Measurements from ENCODE around the gene AIRE. TPM values are rescaled to one million over a fixed set of nuclear protein-coding genes. Genes with fewer than 3 reads are reported as not detected.

The AIRE gene
- total and polyA plus RNA-seq, 2 of the 13 experiments (the other 11 are each of a cell fraction or from before 2014, with no cell fraction given), result not detected

GRCh38 chr21:44303490-44303981 is 17.9 kb downstream of the AIRE start (continued):
- no peak for TF ChIP-seq HBP1 (CRISPR knock-in tag; IDR thresholded peaks at IDR 0.05; ENCODE audit: low read depth)
- no peak for TF ChIP-seq CCAR2 (optimal IDR thresholded peaks at IDR 0.05; ENCODE audit: low read depth, low read length)
- no peak for TF ChIP-seq JUND (CRISPR knock-in tag; IDR thresholded peaks at IDR 0.05)
- TF ChIP-seq ATAD3A (CRISPR knock-in tag; IDR thresholded peaks at IDR 0.05), result no peak
- no peak for TF ChIP-seq SPEN (CRISPR knock-in tag; IDR thresholded peaks at IDR 0.05; ENCODE audit: low read depth)
- TF ChIP-seq TRIM22 (IDR thresholded peaks at IDR 0.05), result no peak
- TF ChIP-seq ZNF580 (CRISPR knock-in tag; IDR thresholded peaks at IDR 0.05; ENCODE audit: borderline replicate concordance, low read depth), result no peak
- no peak for TF ChIP-seq ZBTB3 (CRISPR knock-in tag; IDR thresholded peaks at IDR 0.05; ENCODE audit: borderline replicate concordance, low read depth)
- peak; percentile 26; the same call in 1 of the 2 replicates for TF ChIP-seq MNT (IDR thresholded peaks at IDR 0.05)
- TF ChIP-seq KMT2A (CRISPR knock-in tag; IDR thresholded peaks at IDR 0.05), result no peak
- TF ChIP-seq RARA (CRISPR knock-in tag; IDR thresholded peaks at IDR 0.05), result peak; percentile 71; the same call in 1 of the 2 replicates
- no peak for TF ChIP-seq RAD51 (IDR thresholded peaks at IDR 0.05; ENCODE audit: borderline replicate concordance)
- TF ChIP-seq ZFP36L1 (CRISPR knock-in tag; IDR thresholded peaks at IDR 0.05), result no peak
- no peak for TF ChIP-seq ZNF720 (CRISPR knock-in tag; IDR thresholded peaks at IDR 0.05)
- no peak for TF ChIP-seq ZNF354B (CRISPR knock-in tag; IDR thresholded peaks at IDR 0.05)
- no peak for TF ChIP-seq ZNF407 (CRISPR knock-in tag; IDR thresholded peaks at IDR 0.05; ENCODE audit: not compliant biosample characterization)
- TF ChIP-seq MLX (CRISPR knock-in tag; IDR thresholded peaks at IDR 0.05), result peak; percentile 71; the same call in 1 of the 2 replicates

Data from HepG2 (cell line).